HepG2 (cell line): ENCODE results near the gene ADRM1. TPM values are rescaled to one million over a fixed set of nuclear protein-coding genes. Genes with fewer than 3 reads are reported as not detected.

Experiments
- ATAC-seq: fragments of 200-7000 bp; cut with Tn5 transposase; 3 replicates; pipeline ENCODE4 v1.9.1; 2020; ENCODE audit warnings: mild to moderate bottlenecking, moderate library complexity
- BruUV-seq: library from RNA; stranded (reverse); fragments of 400-500 nt; replicated peaks from 2 replicates; lab custom pipeline; 2021; lab: Mats Ljungman, UMichigan
- CTCF ChIA-PET: fragments of 300-600 bp; formaldehyde crosslinking; extraction: SDS; loops from one replicate; lab custom pipeline; 2021; ENCODE audit warnings: low total read pairs, inconsistent platforms, low intra/inter-chr PET ratio; lab: Yijun Ruan, JAX
- POLR2A ChIA-PET: fragments of 350-600 bp; sonication (Branson Sonifier 250); formaldehyde crosslinking; loops from one replicate; lab custom pipeline; 2020; ENCODE audit warnings: antibody characterized with exemption, inconsistent platforms; lab: Yijun Ruan, JAX
- DNase-seq: peaks from one replicate; pipeline ENCODE4 v3.0.0-alpha.2; 2015; ENCODE audit warnings: low spot score
- FAIRE-seq: peaks from 3 replicates; lab custom pipeline; 2011; peaks lifted over from hg19 to GRCh38; lab: Jason Lieb, UNC
- H2AFZ ChIP-seq: one replicate; pipeline ENCODE4 v1.6.1; 2011; ENCODE audit warnings: low read length, inconsistent platforms
- H3K27ac ChIP-seq: fragments of 300-600 bp; 3 replicates; pipeline ENCODE4 v1.8.0; 2011; ENCODE audit warnings: mixed run types, mild to moderate bottlenecking, mixed read lengths, low read length, inconsistent platforms; ENCODE audit not compliant: insufficient read depth; ENCODE audit errors: extremely low read length
- H3K27me3 ChIP-seq, 2 experiments: fragments of 200-600 bp in 1 of 2; 2 replicates in 1 of 2; 3 replicates in 1 of 2; pipeline versions ENCODE4 v1.6.0 to v1.8.0; 2011; ENCODE audit warnings: low read length in 2 of 2, mild to moderate bottlenecking in 2 of 2, moderate library complexity in 2 of 2, inconsistent platforms in 1 of 2; ENCODE audit not compliant: insufficient read depth in 2 of 2, control insufficient read depth in 1 of 2
- H3K36me3 ChIP-seq, 2 experiments: fragments of 200-600 bp in 1 of 2; replicated peaks in 1 of 2; 2 replicates in 1 of 2; 3 replicates in 1 of 2; pipeline versions ENCODE4 v1.5.1 to v1.8.0; 2011; ENCODE audit warnings: low read length in 2 of 2, inconsistent platforms in 1 of 2; ENCODE audit not compliant: insufficient read depth in 2 of 2, control insufficient read depth in 1 of 2
- H3K4me1 ChIP-seq: 2 replicates; pipeline ENCODE4 v1.5.1; 2012; ENCODE audit warnings: low read length, inconsistent platforms; ENCODE audit not compliant: insufficient read depth
- H3K4me2 ChIP-seq: 2 replicates; pipeline ENCODE4 v1.6.0; 2011; ENCODE audit warnings: low read depth, low read length, inconsistent platforms
- H3K4me3 ChIP-seq, 3 experiments: fragments of 200-600 bp in 1 of 3; sonication (generic), shearing (Covaris generic) in 1 of 3; replicated peaks in 1 of 3; 2 replicates each; pipeline ENCODE4 v1.5.1; 2011 to 2016; ENCODE audit warnings: low read length in 3 of 3, inconsistent platforms in 2 of 3, low read depth in 2 of 3, mild to moderate bottlenecking in 2 of 3, control low read depth in 1 of 3, mixed read lengths in 1 of 3; ENCODE audit not compliant: insufficient read depth in 1 of 3
- H3K79me2 ChIP-seq: one replicate; pipeline ENCODE4 v1.6.1; 2011; ENCODE audit warnings: low read length, inconsistent platforms; ENCODE audit not compliant: insufficient read depth
- H3K9ac ChIP-seq: 2 replicates; pipeline ENCODE4 v1.6.0; 2011; ENCODE audit warnings: mild to moderate bottlenecking, low read depth, low read length, inconsistent platforms; ENCODE audit not compliant: insufficient read depth
- H3K9me3 ChIP-seq: 2 replicates; pipeline ENCODE4 v1.5.1; 2012; ENCODE audit warnings: mild to moderate bottlenecking, low read length
- H4K20me1 ChIP-seq: 2 replicates; pipeline ENCODE4 v1.6.0; 2011; ENCODE audit warnings: inconsistent platforms, mild to moderate bottlenecking, low read length, moderate library complexity; ENCODE audit not compliant: insufficient read depth
- POLR2A ChIP-seq, 2 experiments: IDR thresholded peaks; 2 replicates each; pipeline ENCODE4 v1.6.1; 2011; ENCODE audit warnings: low read depth in 2 of 2, low read length in 2 of 2, mild to moderate bottlenecking in 1 of 2, moderate library complexity in 1 of 2; ENCODE audit not compliant: insufficient read depth in 1 of 2
- ZBTB38 ChIP-seq: sonication (generic); formaldehyde crosslinking; IDR thresholded peaks from 2 replicates; pipeline ENCODE4 v1.5.1; 2020; ENCODE audit warnings: mild to moderate bottlenecking, missing genetic modification reagents
- ZBTB40 ChIP-seq, 2 experiments: fragments of 450-650 bp in 1 of 2; sonication (generic) in 1 of 2; formaldehyde crosslinking in 1 of 2; IDR thresholded peaks; 2 replicates each; pipeline versions ENCODE4 v1.6.1 to v1.8.0; 2016 to 2022; ENCODE audit warnings: antibody characterized with exemption in 1 of 2, mild to moderate bottlenecking in 1 of 2, missing genetic modification reagents in 1 of 2
- ZNF556 ChIP-seq: sonication (generic); formaldehyde crosslinking; IDR thresholded peaks from 2 replicates; pipeline ENCODE4 v1.4.0; 2020; ENCODE audit warnings: mild to moderate bottlenecking, missing genetic modification reagents, borderline replicate concordance
- WGBS: methylation state at CpG from one replicate; pipeline ENCODE4 v1.1.6; 2017; ENCODE audit warnings: low lambda C conversion rate; 5-methylcytosine and 5-hydroxymethylcytosine counted together
- in situ Hi-C: cut with HindIII; loops from 2 replicates; pipeline ENCODE4 v1.10.0; 2017; ENCODE audit warnings: low pct_unique_long_range_greater_than_20kb; ENCODE audit not compliant: extremely low pct_ligation_motif_present
- intact Hi-C: fragments of 100-400 bp; cut with micrococcal nuclease; formaldehyde crosslinking; loops from one replicate; pipeline ENCODE4 v1.10.0; 2022; ENCODE audit not compliant: unreplicated experiment
- polyA plus RNA-seq, 8 experiments: library from polyadenylated mRNA; depleted of rRNA in 3 of 8; stranded (reverse) in 7 of 8; unstranded in 1 of 8; fragments of >200 nt; fragmentation: Illumina TruSeq in 4 of 8; extraction: Trizol in 4 of 8; gene quantifications; 2 replicates each; pipeline versions ENCODE4 v1.2.1 to v1.2.3, GENCODE V29; 2011 to 2016; ENCODE audit warnings: low read depth in 4 of 8, missing spikeins in 1 of 8, mixed read lengths in 1 of 8; ENCODE audit not compliant: insufficient read depth in 1 of 8
- total RNA-seq, 5 experiments: library from RNA; depleted of rRNA; stranded (reverse); fragments of >200 nt; fragmentation: Illumina TruSeq; extraction: Trizol; gene quantifications; 2 replicates each; pipeline ENCODE4 v1.2.3, GENCODE V29; 2016; ENCODE audit warnings: low read depth in 1 of 5
- TF ChIP-seq, protein P1 (sequence below): sonication (generic); formaldehyde crosslinking; IDR thresholded peaks from 2 replicates; pipeline ENCODE4 v1.4.0; 2020; ENCODE audit warnings: missing genetic modification reagents

ADRM1 gene
- total and polyA plus RNA-seq, 2 of the 13 experiments (the other 11 are each of a cell fraction or from before 2014, with no cell fraction given), result 92.9 to 154 TPM

GRCh38 chr20:62344782-62345181 is 42.0 kb downstream of the ADRM1 start:
- DNase-seq (no peak), FAIRE-seq (no peak), ATAC-seq (no peak)
- no peak for TF ChIP-seq ZNF556
- TF ChIP-seq, protein P1, sequence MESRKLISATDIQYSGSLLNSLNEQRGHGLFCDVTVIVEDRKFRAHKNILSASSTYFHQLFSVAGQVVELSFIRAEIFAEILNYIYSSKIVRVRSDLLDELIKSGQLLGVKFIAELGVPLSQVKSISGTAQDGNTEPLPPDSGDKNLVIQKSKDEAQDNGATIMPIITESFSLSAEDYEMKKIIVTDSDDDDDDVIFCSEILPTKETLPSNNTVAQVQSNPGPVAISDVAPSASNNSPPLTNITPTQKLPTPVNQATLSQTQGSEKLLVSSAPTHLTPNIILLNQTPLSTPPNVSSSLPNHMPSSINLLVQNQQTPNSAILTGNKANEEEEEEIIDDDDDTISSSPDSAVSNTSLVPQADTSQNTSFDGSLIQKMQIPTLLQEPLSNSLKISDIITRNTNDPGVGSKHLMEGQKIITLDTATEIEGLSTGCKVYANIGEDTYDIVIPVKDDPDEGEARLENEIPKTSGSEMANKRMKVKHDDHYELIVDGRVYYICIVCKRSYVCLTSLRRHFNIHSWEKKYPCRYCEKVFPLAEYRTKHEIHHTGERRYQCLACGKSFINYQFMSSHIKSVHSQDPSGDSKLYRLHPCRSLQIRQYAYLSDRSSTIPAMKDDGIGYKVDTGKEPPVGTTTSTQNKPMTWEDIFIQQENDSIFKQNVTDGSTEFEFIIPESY, result peak; percentile 92
- TF ChIP-seq ZBTB38, result peak; percentile 29; the same call in 1 of the 2 replicates
- Histone ChIP-seq H3K4me1 (peaks cover 27% of the 10 kb centered on the region), H3K27ac (no peak overlapping the region), H3K79me2 (no peaks in the 10 kb centered on the region), H3K27me3 (no peaks in the 10 kb centered on the region), H3K4me3 (no peak overlapping the region), H3K9me3 (no peaks in the 10 kb centered on the region), H4K20me1 (no peaks in the 10 kb centered on the region; the same call in 1 of the 2 replicates), H3K36me3 (peaks cover 21 to 45% of the 10 kb centered on the region in 2 experiments), H3K9ac (no peak overlapping the region), H2AFZ (no peak overlapping the region), H3K4me2 (no peak overlapping the region)
- intact Hi-C loops, result no loop called here
- in situ Hi-C loops, result no loop called here
- 93% methylated on average over 10 of the region's 10 CpGs for WGBS
- BruUV-seq, result TSS peak; percentile 31
- ChIA-PET POLR2A (interaction anchor here (1.5 to 1.6 kb wide), 2 partner anchors 24 to 26 kb away, joined by 4 to 7 read pairs; no protein-coding TSS in a partner anchor), CTCF (no interaction called here)

DNA sequence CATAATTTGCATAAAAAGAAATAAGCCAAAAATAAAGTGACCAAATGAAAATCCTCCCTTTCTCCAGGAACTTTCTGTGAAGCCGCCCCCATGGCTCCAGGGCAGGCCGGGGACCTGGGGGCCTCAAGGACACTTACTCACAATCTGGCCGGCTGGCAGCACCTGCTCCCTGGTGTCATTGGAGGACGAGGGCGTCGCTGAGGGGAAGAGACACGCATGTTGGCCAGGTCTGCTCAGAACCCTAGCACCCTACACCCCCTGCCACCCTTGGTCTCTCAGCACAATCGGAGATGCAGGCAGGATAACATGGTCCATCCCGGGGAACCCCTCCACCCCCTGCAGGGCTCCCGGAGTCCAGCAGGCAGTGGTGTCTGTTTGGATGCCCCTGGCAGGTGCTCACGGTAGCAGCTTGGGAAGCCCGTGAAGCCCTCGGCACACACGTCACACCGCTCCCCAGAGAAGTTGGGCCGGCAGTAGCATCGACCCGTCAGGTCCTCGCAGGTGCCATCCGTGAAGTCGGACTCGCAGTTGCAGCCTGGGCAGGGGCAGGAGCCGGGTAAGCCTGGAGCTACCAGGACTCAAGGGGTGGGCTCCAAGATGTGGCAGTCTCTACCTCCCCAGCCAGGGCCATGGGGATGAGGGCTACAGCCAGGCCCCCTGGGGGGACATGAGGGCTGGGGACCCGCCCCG is 43.0 kb downstream of the ADRM1 start:
- H3K79me2 ChIP-seq, result no peaks in the 10 kb centered on the region
- POLR2A ChIA-PET, result interaction anchor here (1.5 to 2.3 kb wide), 2 partner anchors 22 to 25 kb away, joined by 4 to 12 read pairs; partner anchors contain the start of gene LAMA5
- no peak for TF ChIP-seq ZBTB40 (IDR thresholded peaks at IDR 0.05)
- TF ChIP-seq ZBTB40 (CRISPR knock-in tag; IDR thresholded peaks at IDR 0.05), result no peak
- peak in 1 of 2 experiments; percentile 20; a peak in 2 of 4 replicates for TF ChIP-seq POLR2A (IDR thresholded peaks at IDR 0.05; ENCODE audit: insufficient read depth in 1 of 2, low read depth in 2 of 2, low read length in 2 of 2)

More for the DNA sequence above, 43.0 kb downstream of the ADRM1 start:
- H3K4me2 ChIP-seq, result no peak overlapping the region
- DNase-seq, result no peak
- BruUV-seq, result no TSS peak
- no peak overlapping the region for H3K9ac ChIP-seq
- H3K4me1 ChIP-seq, result peaks cover 30% of the 10 kb centered on the region
- peaks cover 25 to 46% of the 10 kb centered on the region in 2 experiments for H3K36me3 ChIP-seq
- no peak overlapping the region for H3K27ac ChIP-seq
- 96% methylated on average over 25 of the region's 25 CpGs for WGBS
- in situ Hi-C loops, result no loop called here
- intact Hi-C loops, result no loop called here
- peak; percentile 31 for ATAC-seq
- H3K9me3 ChIP-seq, result no peaks in the 10 kb centered on the region
- H3K27me3 ChIP-seq, result no peaks in the 10 kb centered on the region
- no peak for FAIRE-seq
- H2AFZ ChIP-seq, result no peak overlapping the region
- peaks cover 3% of the 10 kb centered on the region; the same call in 1 of the 2 replicates for H4K20me1 ChIP-seq
- no peak overlapping the region for H3K4me3 ChIP-seq
- CTCF ChIA-PET, result interaction anchor here (1.3 kb wide), 1 partner anchor 30 kb away, joined by 3 read pairs; no protein-coding TSS in a partner anchor
